NCI-H1417 (cell line): ENCODE data around the gene GPRC5A.

Experiments used
- DNase-seq, 3 experiments: peaks; one replicate each; lab custom pipeline; 2025; lab: John Stamatoyannopoulos, UW

GPRC5A gene

GRCh38 chr12:12941450-12942350 lies 50.3 kb downstream of the GPRC5A start:
- no peak for DNase-seq

DNA sequence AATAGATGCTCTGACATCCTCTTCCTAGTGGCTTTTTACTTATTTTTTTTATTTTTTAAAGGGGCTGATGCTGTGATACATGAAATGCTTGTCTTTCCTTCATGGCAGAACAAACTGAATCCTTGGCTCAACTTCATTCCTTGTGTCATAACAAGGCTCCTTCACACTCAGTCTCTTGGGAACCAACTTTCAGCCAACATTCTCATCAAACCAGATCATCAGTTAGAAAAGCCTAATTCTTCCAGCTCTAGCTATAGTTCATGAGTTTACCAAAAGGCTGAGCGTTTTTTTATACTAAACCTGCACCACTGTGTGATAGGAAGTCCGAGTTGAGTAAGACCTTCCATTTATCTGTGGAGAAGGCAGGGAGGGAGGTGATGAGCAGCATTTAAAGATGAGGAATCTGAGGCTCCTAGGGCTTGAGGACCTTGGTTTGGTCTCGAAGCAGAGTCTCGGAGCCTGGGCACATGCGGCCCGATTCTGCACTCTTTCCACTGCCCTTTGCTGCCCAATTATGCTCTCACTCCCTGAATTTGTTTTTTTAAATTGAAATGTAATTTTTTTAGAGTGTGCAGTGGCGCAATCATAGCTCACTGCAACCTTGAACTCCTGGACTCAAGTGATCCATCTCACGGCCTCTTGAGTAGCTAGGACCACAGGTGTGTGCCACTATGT lies 52.4 kb downstream of the GPRC5A start:
- DNase-seq, result no peak

DNA sequence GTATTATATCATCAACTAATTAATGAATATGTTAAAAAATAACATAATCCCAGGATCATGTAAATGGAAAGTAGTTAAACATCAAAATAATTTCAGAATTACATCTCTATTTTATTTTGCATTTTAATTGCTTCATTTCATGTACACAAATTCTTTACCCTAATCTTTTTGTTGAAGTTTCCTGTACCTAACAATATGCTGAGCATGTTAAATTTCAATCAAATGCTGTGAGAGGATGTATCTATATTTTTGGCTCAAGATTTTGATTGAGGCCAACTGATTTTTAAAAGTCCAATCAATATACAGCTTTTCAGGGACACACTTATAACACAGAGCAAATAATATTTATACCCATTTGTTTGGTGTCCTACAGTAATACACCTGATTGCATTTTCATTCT lies 54.2 kb downstream of the GPRC5A start:
- no peak for DNase-seq

DNA sequence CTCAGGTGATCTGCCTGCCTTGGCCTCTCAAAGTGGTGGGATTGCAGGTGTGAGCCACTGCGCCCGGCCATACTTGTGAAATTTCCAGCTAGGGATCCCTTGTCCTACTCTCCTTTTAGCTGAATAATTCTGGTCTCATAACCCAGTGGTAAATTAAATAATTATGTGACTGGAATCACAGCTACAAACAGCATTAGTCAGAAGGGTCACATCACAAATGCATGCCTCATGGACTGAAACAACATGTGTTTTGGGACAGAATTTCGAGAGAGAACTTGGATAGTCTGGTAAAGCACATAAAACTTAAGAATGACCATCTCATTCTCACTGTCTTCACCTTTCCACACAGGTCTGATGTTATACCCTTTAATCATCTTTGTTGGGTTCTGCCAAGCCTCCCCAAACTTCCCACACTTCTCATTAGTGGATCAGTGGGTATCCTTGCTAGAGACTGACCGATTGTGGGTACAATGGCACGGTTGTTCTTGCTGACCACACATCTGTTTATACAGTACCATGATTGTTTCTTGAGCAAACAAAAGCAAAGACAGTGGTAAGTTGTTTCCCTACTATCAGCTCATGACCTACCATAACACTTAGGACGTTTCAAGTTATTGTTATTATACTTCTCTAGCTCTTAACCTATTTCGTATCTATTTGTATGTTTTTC lies 55.5 kb downstream of the GPRC5A start:
- no peak for DNase-seq

GRCh38 chr12:12947902-12948301 lies 56.5 kb downstream of the GPRC5A start:
- no peak for DNase-seq

DNA sequence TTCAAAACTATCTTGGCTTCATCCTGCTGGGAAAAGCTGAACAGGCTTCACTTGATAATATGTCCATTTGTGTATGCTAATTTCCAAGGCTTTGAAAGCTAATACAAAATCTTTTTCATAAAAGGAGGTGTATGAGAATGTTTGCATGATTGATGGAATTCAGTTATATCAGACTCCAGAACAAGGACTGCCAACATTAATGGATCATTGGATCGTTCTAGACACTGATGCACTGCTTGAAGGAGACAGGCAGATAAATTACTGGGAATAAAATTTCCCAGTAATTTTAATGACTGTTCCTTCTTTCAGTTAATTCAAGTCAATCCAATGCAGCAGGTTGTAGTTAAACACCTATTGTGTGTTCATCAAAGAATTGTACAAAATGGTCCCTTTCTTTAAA lies 60.1 kb downstream of the GPRC5A start:
- no peak for DNase-seq

- DNase-seq, result no peak
Observed at GRCh38 chr12:12952036-12952435, 60.7 kb downstream of the GPRC5A start, which contains the start of gene GPRC5D. GPRC5D (minus strand) TSS chr12:12952170; CDS start chr12:12950384, 1,786 bp downstream.

DNA sequence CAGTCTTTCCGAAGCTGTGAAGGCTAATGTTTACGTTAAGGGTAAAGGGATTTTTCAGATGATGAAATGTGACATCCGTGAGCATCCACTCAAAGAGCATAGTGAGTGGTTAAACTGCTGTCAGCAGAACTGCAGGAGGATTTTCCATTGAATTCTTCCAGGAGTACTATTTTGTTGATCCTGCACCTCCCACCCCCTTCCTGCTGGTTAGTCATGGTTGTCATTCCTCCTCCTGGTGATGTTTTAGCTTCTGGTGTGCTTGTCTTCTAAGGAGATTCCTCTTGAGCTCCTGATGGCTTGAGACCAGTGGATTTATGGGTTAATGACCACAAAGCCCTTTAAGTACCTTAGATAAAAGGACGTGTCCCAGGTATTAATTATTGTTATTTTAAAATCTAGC lies 63.0 kb downstream of the GPRC5A start:
- peak in 2 of 3 experiments; percentile 10 to 60 for DNase-seq

DNA sequence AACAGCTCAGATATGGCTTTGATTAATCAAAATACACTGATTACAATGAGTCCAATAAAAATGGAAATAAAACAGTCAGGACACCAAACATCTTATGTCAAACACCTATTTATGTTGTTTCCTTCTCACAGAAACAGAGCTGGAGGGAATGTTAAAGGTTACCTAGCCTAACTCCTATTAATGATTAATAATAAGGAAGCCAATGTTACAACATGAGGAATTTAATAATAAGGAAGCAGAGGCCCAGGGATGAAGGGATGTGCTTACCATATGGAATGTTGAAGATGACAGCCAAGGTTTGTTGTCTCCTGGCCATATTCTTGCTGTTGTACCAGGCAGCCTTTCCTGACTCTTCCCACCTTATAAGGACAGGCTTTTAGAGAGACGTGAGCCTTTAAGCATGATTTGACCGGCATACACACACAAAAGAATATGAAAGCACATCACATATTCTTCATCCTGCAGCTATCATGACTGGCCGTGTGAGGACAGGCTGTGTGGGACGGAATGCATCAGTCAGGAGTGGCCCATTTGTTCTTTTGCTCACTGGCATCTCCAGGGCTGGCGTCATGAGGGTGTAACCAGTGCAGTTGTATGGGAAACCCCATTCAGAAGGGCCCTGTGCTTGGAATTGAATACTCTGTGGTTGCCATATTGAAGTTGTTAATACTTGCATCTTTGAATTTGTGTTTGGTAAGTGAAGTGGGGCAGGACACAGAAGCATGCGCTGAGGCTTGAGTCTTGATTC lies 63.7 kb downstream of the GPRC5A start:
- DNase-seq, result no peak

GRCh38 chr12:12958886-12959285 lies 67.5 kb downstream of the GPRC5A start:
- DNase-seq, result no peak

GRCh38 chr12:12960639-12961209 lies 69.4 kb downstream of the GPRC5A start:
- DNase-seq, result no peak

DNA sequence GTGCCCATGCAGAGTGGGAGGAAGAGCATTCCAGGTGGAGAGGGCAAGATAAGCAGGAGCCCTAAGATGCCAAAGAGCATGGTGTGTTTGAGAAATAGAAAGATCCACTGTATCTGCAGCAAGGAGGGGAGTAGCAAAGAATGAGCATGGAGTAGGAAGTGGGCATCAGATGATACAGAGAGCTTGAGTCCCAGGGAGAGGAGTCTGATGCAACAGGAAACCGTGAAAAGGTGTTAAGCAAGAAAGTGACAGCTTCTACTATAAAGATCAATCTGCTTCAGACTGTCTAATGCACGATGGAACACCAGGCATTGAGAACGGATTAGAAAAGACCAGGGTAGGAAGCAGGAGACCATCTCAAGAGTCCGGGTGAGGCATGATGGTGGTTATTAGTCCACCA lies 72.9 kb downstream of the GPRC5A start:
- no peak for DNase-seq

DNA sequence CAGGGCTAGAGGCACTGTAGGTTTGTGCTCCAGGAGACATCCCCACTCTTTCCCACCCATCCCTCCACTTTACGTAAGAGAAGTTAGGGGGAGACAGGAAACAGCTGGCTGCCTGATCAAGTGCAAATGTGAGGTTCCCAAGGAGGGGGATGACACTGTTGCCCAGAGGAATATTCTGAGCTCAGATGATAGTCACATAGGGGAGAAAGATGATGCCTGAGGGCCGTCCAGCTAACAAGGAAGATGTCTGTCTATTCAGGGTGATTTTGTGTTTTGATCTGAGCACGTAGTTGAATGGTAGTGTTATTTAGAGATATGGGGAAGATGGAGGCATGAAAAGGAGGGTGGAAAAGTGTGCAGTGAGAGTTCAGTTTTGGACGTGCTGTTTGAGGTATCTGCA lies 74.5 kb downstream of the GPRC5A start:
- no peak for DNase-seq
